Ascending aorta (tissue), 2 donors: ENCODE data around the gene LMX1B. TPM values are rescaled to one million over a fixed set of nuclear protein-coding genes. Genes with fewer than 3 reads are reported as not detected.

ENCODE experiments used
- DNase-seq, 2 donors: peaks; one replicate each; pipeline ENCODE4 v3.0.0-alpha.2; 2019; ENCODE audit warnings: low spot score in 2 of 2
- H3K27ac ChIP-seq, 2 donors: fragments of 200-600 bp; sonication (generic); one replicate each; pipeline ENCODE4 v1.5.1; 2016 to 2017; ENCODE audit warnings: mild to moderate bottlenecking in 1 of 2
- H3K27me3 ChIP-seq: fragments of 200-600 bp; sonication (generic); one replicate; pipeline ENCODE4 v1.5.1; 2017
- H3K36me3 ChIP-seq, 2 donors: fragments of 200-600 bp; sonication (generic); one replicate each; pipeline ENCODE4 v1.5.1; 2016
- H3K4me1 ChIP-seq, 2 donors: fragments of 200-600 bp; sonication (generic); one replicate each; pipeline ENCODE4 v1.5.1; 2016 to 2017; ENCODE audit warnings: mild to moderate bottlenecking in 1 of 2
- H3K4me3 ChIP-seq, 2 donors: fragments of 200-600 bp; sonication (generic); one replicate each; pipeline ENCODE4 v1.5.1; 2016 to 2017; ENCODE audit warnings: mild to moderate bottlenecking in 1 of 2
- H3K9me3 ChIP-seq, 2 donors: fragments of 200-600 bp; sonication (generic); one replicate each; pipeline ENCODE4 v1.5.1; 2016
- CTCF ChIP-seq, 3 experiments: fragments of 200-600 bp in 2 of 3; fragments of 450-650 bp in 1 of 3; sonication (generic) in 2 of 3; IDR thresholded peaks; one replicate each; pipeline ENCODE4 v1.5.1; 2016 to 2019; ENCODE audit warnings: antibody characterized with exemption in 3 of 3, mild to moderate bottlenecking in 1 of 3, moderate library complexity in 1 of 3
- intact Hi-C: fragments of 100-400 bp; cut with DNase I; formaldehyde crosslinking; loops from one replicate; pipeline ENCODE4 v1.15.1; 2023
- total RNA-seq: library from RNA; depleted of rRNA; stranded (reverse); fragments of >200 nt; gene quantifications from one replicate; pipeline ENCODE4 v1.1.0, GENCODE V29; 2016

LMX1B gene
- total RNA-seq, 1 donor from 2014 or later, result 1.9 TPM

- intact Hi-C loops, result loop anchor here (2.0 kb wide), 1 partner anchor 21 kb away; no protein-coding TSS in a partner anchor
- Histone ChIP-seq H3K27ac (no peak overlapping the region), H3K36me3 (no peaks in the 10 kb centered on the region), H3K9me3 (no peaks in the 10 kb centered on the region), H3K4me3 (no peak overlapping the region), H3K4me1 (no peaks in the 10 kb centered on the region), H3K27me3 (no peaks in the 10 kb centered on the region)
- no peak for DNase-seq
- TF ChIP-seq CTCF (IDR thresholded peaks at IDR 0.05), result no peak
Measured at GRCh38 chr9:126671983-126672382, 58.3 kb downstream of the LMX1B start.

- no peaks in the 10 kb centered on the region for H3K36me3 ChIP-seq
- H3K4me1 ChIP-seq, result no peaks in the 10 kb centered on the region
- TF ChIP-seq CTCF (IDR thresholded peaks at IDR 0.05), result no peak
- H3K4me3 ChIP-seq, result no peak overlapping the region
- H3K27me3 ChIP-seq, result no peaks in the 10 kb centered on the region
- intact Hi-C loops, result loop anchor here (2.0 kb wide), 1 partner anchor 22 kb away; no protein-coding TSS in a partner anchor
- no peaks in the 10 kb centered on the region for H3K9me3 ChIP-seq
- no peak for DNase-seq
- H3K27ac ChIP-seq, result no peak overlapping the region
Measured at GRCh38 chr9:126672634-126673284, 59.0 kb downstream of the LMX1B start.

- DNase-seq, result no peak
- no peak overlapping the region for H3K27ac ChIP-seq
- TF ChIP-seq CTCF (IDR thresholded peaks at IDR 0.05), result no peak
- intact Hi-C loops, result loop anchor here (2.0 kb wide), 1 partner anchor 23 kb away; no protein-coding TSS in a partner anchor
- no peak overlapping the region for H3K4me3 ChIP-seq
- H3K27me3 ChIP-seq, result no peaks in the 10 kb centered on the region
- H3K36me3 ChIP-seq, result no peaks in the 10 kb centered on the region
- no peaks in the 10 kb centered on the region for H3K4me1 ChIP-seq
- H3K9me3 ChIP-seq, result no peaks in the 10 kb centered on the region
Measured at GRCh38 chr9:126673689-126674364, 60.1 kb downstream of the LMX1B start.

- Histone ChIP-seq H3K27ac (no peak overlapping the region), H3K4me3 (no peak overlapping the region), H3K4me1 (no peaks in the 10 kb centered on the region), H3K36me3 (no peaks in the 10 kb centered on the region), H3K9me3 (no peaks in the 10 kb centered on the region), H3K27me3 (no peaks in the 10 kb centered on the region)
- intact Hi-C loops, result no loop called here
- no peak for TF ChIP-seq CTCF (IDR thresholded peaks at IDR 0.05)
- no peak for DNase-seq
Measured at GRCh38 chr9:126674365-126675146, 60.8 kb downstream of the LMX1B start.

- no peak overlapping the region for H3K4me3 ChIP-seq
- intact Hi-C loops, result no loop called here
- no peaks in the 10 kb centered on the region for H3K27me3 ChIP-seq
Measured at GRCh38 chr9:126675147-126675467, 61.4 kb downstream of the LMX1B start.

More at GRCh38 chr9:126675147-126675467, 61.4 kb downstream of the LMX1B start:
- Histone ChIP-seq H3K27ac (no peak overlapping the region), H3K36me3 (no peaks in the 10 kb centered on the region), H3K4me1 (no peaks in the 10 kb centered on the region), H3K9me3 (no peaks in the 10 kb centered on the region)
- TF ChIP-seq CTCF (IDR thresholded peaks at IDR 0.05), result no peak
- no peak for DNase-seq
